HCT116 (cell line): ENCODE measurements around the gene PDE4A.
"Not testable (repeated sequence)": the region's sequence is repeated elsewhere in the genome, so short reads cannot be mapped to it uniquely, and the experiment has no call there.

Experiments used
- CTCF ChIP-seq, 3 experiments: fragments of 200-600 bp in 1 of 3; sonication (generic) in 1 of 3; IDR thresholded peaks in 2 of 3; conservative IDR thresholded peaks in 1 of 3; 2 replicates each; pipeline ENCODE4 v1.5.1; 2012 to 2017; ENCODE audit warnings: low read depth in 2 of 3, low read length in 2 of 3, antibody characterized with exemption in 1 of 3, borderline replicate concordance in 1 of 3, control low read depth in 1 of 3, mild to moderate bottlenecking in 1 of 3, mixed read lengths in 1 of 3, mixed run types in 1 of 3, moderate library complexity in 1 of 3; ENCODE audit not compliant: insufficient read depth in 1 of 3
- EZH2 ChIP-seq: fragments of 200-600 bp; sonication (generic); IDR thresholded peaks from 2 replicates; pipeline ENCODE4 v1.6.1; 2017; ENCODE audit warnings: antibody characterized with exemption, mixed run types
- EZH2phosphoT487 ChIP-seq: fragments of 200-600 bp; IDR thresholded peaks from 2 replicates; pipeline ENCODE4 v1.6.1; 2018; ENCODE audit warnings: antibody characterized with exemption, borderline replicate concordance
- MAX ChIP-seq: IDR thresholded peaks from 2 replicates; pipeline ENCODE4 v1.6.1; 2012
- POLR2A ChIP-seq: IDR thresholded peaks from 2 replicates; pipeline ENCODE4 v1.7.0; 2011; ENCODE audit warnings: borderline replicate concordance; ENCODE audit not compliant: insufficient read depth, insufficient read length; ENCODE audit errors: extremely low read depth
- REST ChIP-seq: IDR thresholded peaks from 2 replicates; pipeline ENCODE4 v1.6.1; 2012; ENCODE audit warnings: low read depth
- TCF7L2 ChIP-seq: IDR thresholded peaks from 2 replicates; pipeline ENCODE4 v1.7.0; 2011; ENCODE audit warnings: borderline replicate concordance, inconsistent platforms; ENCODE audit not compliant: insufficient read depth, insufficient read length; ENCODE audit errors: extremely low read depth
- ZNF274 ChIP-seq: fragments of 200-500 bp; sonication (Bioruptor generic); IDR thresholded peaks from 2 replicates; pipeline ENCODE4 v1.6.1; 2014; ENCODE audit warnings: mild to moderate bottlenecking, low read depth, low read length, inconsistent platforms

GRCh38 chr19:10411224-10411623 is 9.1 kb upstream of the PDE4A start:
- TF ChIP-seq EZH2; MAX; POLR2A; REST; CTCF (IDR thresholded peaks at IDR 0.05 in 2 of 3, conservative IDR thresholded peaks at IDR 0.05 in 1 of 3; ENCODE audit: borderline replicate concordance in 1 of 3, insufficient read depth in 1 of 3, low read depth in 2 of 3, low read length in 2 of 3); TCF7L2; EZH2phosphoT487; ZNF274: not testable (repeated sequence)
